Prostate gland (tissue), 2 donors: Measurements from ENCODE around the gene PAPPA2. TPM values are rescaled to one million over a fixed set of nuclear protein-coding genes. Genes with fewer than 3 reads are reported as not detected.

Experiments used
- DNase-seq: peaks from one replicate; pipeline ENCODE4 v3.0.0-alpha.2; 2019; ENCODE audit warnings: low spot score
- H3K27ac ChIP-seq, 2 donors: fragments of 200-600 bp; sonication (generic); 2 replicates each; pipeline ENCODE4 v1.5.1; 2017 to 2019
- H3K27me3 ChIP-seq: fragments of 200-600 bp; sonication (generic); replicated peaks from 2 replicates; pipeline ENCODE4 v1.5.1; 2019; ENCODE audit not compliant: insufficient read depth
- H3K36me3 ChIP-seq, 2 donors: fragments of 200-600 bp; sonication (generic); 1 replicate in 1 of 2; 2 replicates in 1 of 2; pipeline versions ENCODE4 v1.5.1 to v1.8.1; 2017 to 2019
- H3K4me1 ChIP-seq: fragments of 200-600 bp; sonication (generic); replicated peaks from 2 replicates; pipeline ENCODE4 v1.5.1; 2019
- H3K4me3 ChIP-seq, 2 donors: fragments of 200-600 bp; sonication (generic); 2 replicates each; pipeline ENCODE4 v1.5.1; 2017 to 2019
- H3K9me3 ChIP-seq: fragments of 200-600 bp; sonication (generic); 2 replicates; pipeline ENCODE4 v1.5.1; 2017
- POLR2A ChIP-seq: fragments of 450-650 bp; IDR thresholded peaks from one replicate; pipeline ENCODE4 v1.6.1; 2016; ENCODE audit warnings: antibody characterized with exemption, mild to moderate bottlenecking
- POLR2AphosphoS5 ChIP-seq: sonication (generic); formaldehyde crosslinking; IDR thresholded peaks from one replicate; pipeline ENCODE4 v1.6.1; 2017; ENCODE audit warnings: antibody characterized with exemption
- WGBS: methylation state at CpG from one replicate; pipeline ENCODE4 v1.1.5; 2018; 5-methylcytosine and 5-hydroxymethylcytosine counted together
- intact Hi-C: fragments of 100-400 bp; cut with DNase I; formaldehyde crosslinking; loops from one replicate; pipeline ENCODE4 v1.14.2; 2022
- total RNA-seq, 2 donors: library from RNA; depleted of rRNA; stranded (reverse); fragments of >200 nt; gene quantifications; one replicate each; pipeline ENCODE4 v1.1.0, GENCODE V29; 2016
- TF ChIP-seq, protein P1 (sequence below), 4 experiments: fragments of 200-600 bp in 2 of 4; fragments of 450-650 bp in 2 of 4; sonication (generic) in 2 of 4; IDR thresholded peaks; 1 replicate in 3 of 4; 2 replicates in 1 of 4; pipeline ENCODE4 v1.5.1; 2016 to 2019; ENCODE audit warnings: antibody characterized with exemption in 4 of 4, mild to moderate bottlenecking in 2 of 4, moderate library complexity in 2 of 4

Gene PAPPA2
- total RNA-seq, 2 donors from 2014 or later = 0.36 to 1.9 TPM

DNA sequence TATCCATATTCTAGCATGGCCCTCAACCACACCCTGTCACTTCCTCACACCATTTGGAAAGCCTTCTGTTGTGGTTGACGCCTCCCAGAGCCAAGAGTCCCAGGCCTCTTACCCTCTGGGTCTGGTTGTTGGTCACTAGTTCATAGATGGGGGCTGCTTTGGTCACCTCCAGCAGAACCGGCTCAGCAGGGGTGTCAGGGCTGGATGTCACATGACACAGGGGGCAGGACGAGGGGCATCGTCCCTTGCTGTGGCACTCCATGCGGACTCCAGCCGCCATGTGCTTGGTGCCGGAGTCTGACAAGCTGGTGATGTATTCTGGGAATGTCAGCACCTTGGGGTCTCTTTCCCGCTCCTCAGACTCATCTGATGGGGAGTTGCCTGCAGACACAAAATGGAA lies 431.5 kb downstream of the PAPPA2 start:
- no peaks in the 10 kb centered on the region for H3K36me3 ChIP-seq
- H3K4me1 ChIP-seq = no peaks in the 10 kb centered on the region
- H3K27ac ChIP-seq = no peak overlapping the region
- 94% methylated on average over 8 of the region's 8 CpGs for WGBS
- H3K4me3 ChIP-seq = no peak overlapping the region
- no peaks in the 10 kb centered on the region for H3K9me3 ChIP-seq
- intact Hi-C loops = no loop called here
- TF ChIP-seq POLR2AphosphoS5 = no peak
- TF ChIP-seq, protein P1, sequence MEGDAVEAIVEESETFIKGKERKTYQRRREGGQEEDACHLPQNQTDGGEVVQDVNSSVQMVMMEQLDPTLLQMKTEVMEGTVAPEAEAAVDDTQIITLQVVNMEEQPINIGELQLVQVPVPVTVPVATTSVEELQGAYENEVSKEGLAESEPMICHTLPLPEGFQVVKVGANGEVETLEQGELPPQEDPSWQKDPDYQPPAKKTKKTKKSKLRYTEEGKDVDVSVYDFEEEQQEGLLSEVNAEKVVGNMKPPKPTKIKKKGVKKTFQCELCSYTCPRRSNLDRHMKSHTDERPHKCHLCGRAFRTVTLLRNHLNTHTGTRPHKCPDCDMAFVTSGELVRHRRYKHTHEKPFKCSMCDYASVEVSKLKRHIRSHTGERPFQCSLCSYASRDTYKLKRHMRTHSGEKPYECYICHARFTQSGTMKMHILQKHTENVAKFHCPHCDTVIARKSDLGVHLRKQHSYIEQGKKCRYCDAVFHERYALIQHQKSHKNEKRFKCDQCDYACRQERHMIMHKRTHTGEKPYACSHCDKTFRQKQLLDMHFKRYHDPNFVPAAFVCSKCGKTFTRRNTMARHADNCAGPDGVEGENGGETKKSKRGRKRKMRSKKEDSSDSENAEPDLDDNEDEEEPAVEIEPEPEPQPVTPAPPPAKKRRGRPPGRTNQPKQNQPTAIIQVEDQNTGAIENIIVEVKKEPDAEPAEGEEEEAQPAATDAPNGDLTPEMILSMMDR (IDR thresholded peaks at IDR 0.05) = no peak
- no peak for TF ChIP-seq POLR2A
- H3K27me3 ChIP-seq = no peaks in the 10 kb centered on the region
- no peak for DNase-seq
